Thymus (tissue), 11 donors: ENCODE results near the gene HOXA4. TPM values are rescaled to one million over a fixed set of nuclear protein-coding genes. Genes with fewer than 3 reads are reported as not detected.
A peak's percentile ranks its signal among the peaks of the same experiment; 100 is the strongest.

Experiments used
- DNase-seq, 9 donors: peaks; one replicate each; pipeline ENCODE4 v3.0.0-alpha.2; 2013; ENCODE audit warnings: low spot score in 9 of 9, low read depth in 6 of 9, missing footprints in 1 of 9
- H3K27ac ChIP-seq, 2 donors: one replicate each; pipeline ENCODE4 v1.5.1; 2013; ENCODE audit warnings: control low read depth in 1 of 2, low read depth in 1 of 2, low read length in 1 of 2, mild to moderate bottlenecking in 1 of 2, moderate library complexity in 1 of 2
- H3K27me3 ChIP-seq, 2 donors: one replicate each; pipeline ENCODE4 v1.5.1; 2013; ENCODE audit warnings: low read length in 1 of 2; ENCODE audit not compliant: control insufficient read depth in 2 of 2, insufficient read depth in 1 of 2
- H3K36me3 ChIP-seq, 2 donors: one replicate each; pipeline ENCODE4 v1.5.1; 2013; ENCODE audit warnings: low read length in 1 of 2, mild to moderate bottlenecking in 1 of 2, moderate library complexity in 1 of 2; ENCODE audit not compliant: control insufficient read depth in 2 of 2, insufficient read depth in 2 of 2
- H3K4me1 ChIP-seq, 2 donors: one replicate each; pipeline ENCODE4 v1.5.1; 2013; ENCODE audit warnings: low read length in 2 of 2; ENCODE audit not compliant: control insufficient read depth in 2 of 2, insufficient read depth in 2 of 2
- H3K4me3 ChIP-seq, 2 donors: one replicate each; pipeline ENCODE4 v1.5.1; 2013; ENCODE audit warnings: low read length in 2 of 2, control low read depth in 1 of 2, mild to moderate bottlenecking in 1 of 2
- H3K9me3 ChIP-seq, 2 donors: one replicate each; pipeline ENCODE4 v1.5.1; 2013; ENCODE audit warnings: low read length in 1 of 2, mild to moderate bottlenecking in 1 of 2; ENCODE audit not compliant: control insufficient read depth in 2 of 2, insufficient read depth in 1 of 2
- WGBS: extraction: QIAGEN DNeasy Blood & Tissue Kit; methylation state at CpG from one replicate; pipeline ENCODE4 v1.1.7; 2013; 5-methylcytosine and 5-hydroxymethylcytosine counted together
- polyA plus RNA-seq: library from polyadenylated mRNA; stranded (reverse); fragments of 200-250 nt; gene quantifications from one replicate; pipeline ENCODE4 v1.2.3, GENCODE V29; 2013
- total RNA-seq: library from RNA; stranded (reverse); fragments of 120-200 nt; gene quantifications from one replicate; pipeline ENCODE4 v1.2.4, GENCODE V29; 2013
- donor health status: healthy.

Gene HOXA4
- total and polyA plus RNA-seq, 2 donors = 0.42 to 3.0 TPM

DNA sequence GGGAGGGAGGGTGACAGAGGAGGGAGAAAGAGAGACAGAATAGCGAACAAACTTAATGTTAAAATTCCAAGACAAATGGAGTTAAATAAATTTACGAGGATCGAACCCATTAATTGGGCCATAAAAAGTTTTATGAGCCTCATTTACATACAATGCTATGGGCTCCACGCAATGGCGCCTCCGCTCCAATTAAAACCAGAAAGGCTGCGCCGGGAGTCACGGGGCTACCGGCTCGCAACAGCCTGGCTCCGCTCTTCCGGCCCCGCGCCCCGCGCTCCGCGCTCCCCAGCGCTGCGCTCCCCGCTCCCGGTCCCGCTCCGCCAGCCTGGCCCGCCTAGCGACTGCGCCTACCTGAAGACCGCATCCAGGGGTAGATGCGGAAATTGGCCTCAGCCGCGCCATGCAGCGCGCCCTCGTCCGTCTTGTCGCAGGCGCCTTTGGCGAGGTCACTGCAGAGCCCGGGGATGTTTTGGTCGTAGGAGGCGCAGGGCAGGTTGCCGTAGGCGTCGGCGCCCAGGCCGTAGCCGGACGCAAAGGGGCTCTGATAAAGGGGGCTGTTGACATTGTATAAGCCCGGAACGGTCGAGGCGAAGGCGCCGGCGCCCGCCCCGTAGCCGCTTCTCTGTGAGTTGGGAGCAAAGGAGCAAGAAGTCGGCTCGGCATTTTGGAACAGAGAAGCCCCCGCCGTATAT lies 25.4 kb upstream of the HOXA4 start:
- Histone ChIP-seq H3K27ac (no peak overlapping the region), H3K27me3 (peaks cover 95 to 100% of the 10 kb centered on the region in 2 donors), H3K4me1 (peaks cover 32 to 62% of the 10 kb centered on the region in 2 donors), H3K4me3 (peak overlapping the region; percentile 46 to 60), H3K9me3 (peaks cover 3 to 43% of the 10 kb centered on the region in 2 donors), H3K36me3 (no peaks in the 10 kb centered on the region)
- WGBS = 1% methylated on average over 63 of the region's 63 CpGs
- DNase-seq = peak in 1 of 9 donors; percentile 65

DNA sequence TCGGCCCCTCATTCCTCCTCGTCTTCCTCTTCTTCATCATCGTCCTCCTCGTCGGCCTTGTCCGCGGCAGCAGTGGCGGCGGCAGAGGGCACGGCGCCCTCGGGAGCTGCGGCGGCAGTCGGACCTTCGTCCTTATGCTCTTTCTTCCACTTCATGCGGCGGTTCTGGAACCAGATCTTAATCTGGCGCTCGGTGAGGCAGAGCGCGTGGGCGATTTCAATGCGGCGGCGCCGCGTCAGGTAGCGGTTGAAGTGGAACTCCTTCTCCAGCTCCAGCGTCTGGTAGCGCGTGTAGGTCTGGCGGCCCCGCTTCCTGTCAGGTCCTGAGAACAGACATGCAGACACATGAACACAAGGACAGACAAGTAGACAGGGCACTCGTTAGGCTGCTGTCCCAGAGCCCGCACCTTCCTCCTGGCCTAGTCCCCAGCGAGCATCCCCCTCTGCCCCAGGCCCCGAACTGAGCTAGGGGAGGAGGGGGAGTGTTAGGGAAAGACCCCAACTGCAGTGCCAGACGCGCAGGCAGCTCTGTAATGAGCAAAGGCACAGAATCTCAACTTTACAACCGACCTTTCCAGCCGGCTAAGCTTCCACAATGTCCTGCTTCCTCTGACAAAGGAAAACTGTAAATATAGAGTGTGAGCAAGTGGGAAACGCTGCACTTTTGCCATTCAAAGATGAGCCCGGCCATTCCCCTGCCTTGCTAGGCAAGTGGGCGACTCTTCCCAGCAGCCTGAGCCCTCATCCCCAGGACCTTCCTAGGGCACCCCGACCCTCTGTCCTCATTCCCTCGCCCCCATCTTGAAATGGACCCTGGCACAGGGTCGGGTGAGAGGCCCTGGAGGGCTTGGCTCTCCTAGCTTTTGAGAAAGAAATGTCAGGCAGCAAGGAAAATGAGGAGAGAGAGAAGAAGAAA lies 24.6 kb upstream of the HOXA4 start:
- peak in 1 of 9 donors; percentile 62 for DNase-seq
- Histone ChIP-seq H3K36me3 (no peaks in the 10 kb centered on the region), H3K27me3 (peaks cover 94 to 100% of the 10 kb centered on the region in 2 donors), H3K4me1 (peaks cover 27 to 61% of the 10 kb centered on the region in 2 donors), H3K4me3 (peak overlapping the region in 1 of 2 donors; percentile 60), H3K27ac (no peak overlapping the region), H3K9me3 (peaks cover 3 to 48% of the 10 kb centered on the region in 2 donors)
- 9% methylated on average over 48 of the region's 48 CpGs for WGBS

DNA sequence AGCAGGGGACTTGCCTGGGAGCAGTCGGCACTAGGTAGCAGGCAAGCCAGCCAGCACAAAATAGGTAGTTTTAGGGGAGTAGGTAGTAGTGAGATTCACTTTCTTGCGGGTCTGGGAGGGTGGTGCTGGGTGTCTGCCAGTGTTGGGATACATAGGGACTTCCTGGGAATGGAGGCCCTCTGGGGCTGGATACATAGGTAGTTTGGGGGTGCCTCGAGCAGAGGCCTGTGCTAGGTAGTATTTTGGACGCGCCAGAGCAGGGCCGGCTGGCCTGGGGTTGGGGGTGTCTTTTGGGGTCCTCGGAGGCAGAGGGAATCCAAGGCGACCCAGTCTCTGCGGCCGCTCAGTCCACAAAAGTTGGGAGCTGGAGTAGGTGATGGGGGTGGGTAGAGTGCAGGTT lies 23.8 kb upstream of the HOXA4 start:
- no peaks in the 10 kb centered on the region for H3K36me3 ChIP-seq
- H3K4me3 ChIP-seq = no peak overlapping the region
- peaks cover 26 to 59% of the 10 kb centered on the region in 2 donors for H3K4me1 ChIP-seq

DNA sequence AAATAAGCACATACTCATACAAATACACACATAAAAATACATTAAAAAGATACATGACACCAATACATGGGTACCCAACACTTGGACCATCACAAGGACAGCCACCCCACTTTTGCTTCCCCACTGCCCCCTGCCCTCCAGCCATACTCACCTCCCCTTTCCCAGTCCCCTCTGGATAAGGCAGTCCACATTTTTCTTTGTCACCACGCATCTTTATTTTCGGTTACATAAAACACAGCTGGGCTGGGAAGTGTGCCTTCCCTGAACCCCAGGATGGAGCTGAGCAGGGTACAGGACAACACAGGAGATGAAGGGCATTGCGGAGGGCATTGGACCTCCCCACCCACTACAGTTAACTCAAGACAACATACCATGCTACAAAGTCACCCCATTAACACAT lies 23.0 kb upstream of the HOXA4 start:
- peaks cover 3 to 48% of the 10 kb centered on the region in 2 donors for H3K9me3 ChIP-seq
- peaks cover 94 to 100% of the 10 kb centered on the region in 2 donors for H3K27me3 ChIP-seq
- no peak for DNase-seq
- WGBS = 94% methylated on average over 3 of the region's 3 CpGs
- H3K36me3 ChIP-seq = no peaks in the 10 kb centered on the region
- peaks cover 26 to 59% of the 10 kb centered on the region in 2 donors for H3K4me1 ChIP-seq
- H3K27ac ChIP-seq = no peak overlapping the region
- H3K4me3 ChIP-seq = no peak overlapping the region

More for the DNA sequence above, 23.8 kb upstream of the HOXA4 start:
- DNase-seq = no peak
- peaks cover 3 to 45% of the 10 kb centered on the region in 2 donors for H3K9me3 ChIP-seq
- H3K27me3 ChIP-seq = peaks cover 94 to 100% of the 10 kb centered on the region in 2 donors
- H3K27ac ChIP-seq = no peak overlapping the region
- WGBS = 87% methylated on average over 10 of the region's 10 CpGs

DNA sequence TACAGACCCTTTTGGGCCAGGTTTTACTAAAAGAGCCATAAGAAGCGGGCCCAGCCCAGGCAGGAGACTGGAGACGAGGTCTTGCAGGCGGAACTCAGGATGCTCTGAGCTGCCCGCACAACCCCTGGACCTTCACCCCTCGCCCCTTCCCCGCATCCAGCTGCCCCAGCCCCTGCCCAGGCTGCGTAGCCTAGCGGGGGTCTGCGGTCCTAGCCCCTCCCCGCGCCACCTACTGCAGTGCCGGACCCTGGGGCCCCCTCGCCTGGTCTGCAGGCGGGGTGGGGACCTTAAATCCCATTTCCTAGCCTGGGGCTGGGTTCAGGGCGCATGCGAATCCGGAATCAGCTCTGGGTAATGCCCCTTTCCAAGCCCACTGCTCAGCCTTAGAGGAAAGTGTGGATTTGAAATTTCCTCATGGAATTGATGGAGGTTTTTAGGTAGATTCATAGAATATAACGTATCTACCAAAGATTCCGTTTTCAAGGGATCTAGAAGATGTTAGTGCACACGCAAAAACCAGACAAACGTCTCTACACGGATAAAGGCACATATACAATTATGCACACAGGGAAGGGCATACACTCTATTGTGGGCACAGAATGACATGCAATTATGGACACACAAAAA lies 22.4 kb upstream of the HOXA4 start:
- Histone ChIP-seq H3K27me3 (peaks cover 94 to 100% of the 10 kb centered on the region in 2 donors), H3K27ac (no peak overlapping the region), H3K36me3 (no peaks in the 10 kb centered on the region), H3K9me3 (peaks cover under 1 to 51% of the 10 kb centered on the region in 2 donors), H3K4me3 (no peak overlapping the region), H3K4me1 (peaks cover 29 to 65% of the 10 kb centered on the region in 2 donors)
- WGBS = 51% methylated on average over 22 of the region's 22 CpGs
- DNase-seq = no peak

DNA sequence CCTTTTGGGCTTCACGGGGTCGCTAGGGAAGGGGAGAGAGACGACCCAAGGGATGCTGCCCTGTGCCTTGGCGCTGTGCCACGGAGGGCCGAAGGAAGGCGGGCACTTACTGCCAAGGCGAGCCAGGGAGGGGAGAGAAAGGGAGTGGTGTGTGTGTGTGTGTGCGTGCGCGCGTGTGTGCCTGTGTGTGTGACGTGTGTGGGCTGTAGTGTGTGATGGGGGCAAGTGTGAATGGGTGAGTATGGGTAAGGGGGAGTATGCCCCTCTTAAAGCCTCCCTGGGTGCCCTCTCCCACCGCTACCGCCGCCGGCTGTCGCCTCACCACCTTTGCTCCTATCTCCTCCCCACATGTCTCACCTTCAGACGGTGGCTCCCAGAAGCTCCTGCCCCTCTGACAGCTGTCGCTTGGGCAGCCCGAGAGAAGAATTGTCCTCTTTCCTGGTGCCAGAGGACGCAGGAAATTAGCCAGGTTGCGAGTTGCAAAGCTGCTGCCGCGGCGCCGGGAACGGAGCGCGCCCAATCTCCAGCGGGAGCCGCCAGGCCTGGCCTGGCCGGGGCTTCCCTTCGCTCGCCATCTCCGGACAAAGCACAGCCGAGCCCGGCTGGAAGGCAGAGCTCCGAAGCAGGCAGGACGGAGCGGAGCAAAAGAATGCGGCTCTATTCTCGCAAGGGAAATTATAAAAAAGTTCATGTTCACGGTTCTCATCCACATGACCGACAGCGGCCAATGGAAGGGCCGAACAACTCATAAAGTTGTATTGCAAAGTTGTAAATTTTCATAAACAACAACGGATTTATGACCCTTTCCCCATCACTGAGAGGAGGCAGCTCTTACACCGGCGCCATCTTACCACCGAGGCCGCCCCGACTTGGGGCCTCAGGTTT lies 21.6 kb upstream of the HOXA4 start, which contains the start of gene HOXA3:
Gene HOXA3, minus strand, starts transcription at position 653 of the 885 bp plus-strand sequence. CDS start 41,943 bp downstream, outside the sequence.
- H3K9me3 ChIP-seq = peaks cover 0 to 51% of the 10 kb centered on the region in 2 donors
- no peaks in the 10 kb centered on the region for H3K36me3 ChIP-seq
- WGBS = 2% methylated on average over 53 of the region's 53 CpGs
- no peak for DNase-seq
- peaks cover 93 to 100% of the 10 kb centered on the region in 2 donors for H3K27me3 ChIP-seq
- peaks cover 27 to 63% of the 10 kb centered on the region in 2 donors for H3K4me1 ChIP-seq
- peak within 1 kb of the TSS in 1 of 2 donors; percentile 38 for H3K4me3 ChIP-seq
- H3K27ac ChIP-seq = no peak within 1 kb of the TSS

DNA sequence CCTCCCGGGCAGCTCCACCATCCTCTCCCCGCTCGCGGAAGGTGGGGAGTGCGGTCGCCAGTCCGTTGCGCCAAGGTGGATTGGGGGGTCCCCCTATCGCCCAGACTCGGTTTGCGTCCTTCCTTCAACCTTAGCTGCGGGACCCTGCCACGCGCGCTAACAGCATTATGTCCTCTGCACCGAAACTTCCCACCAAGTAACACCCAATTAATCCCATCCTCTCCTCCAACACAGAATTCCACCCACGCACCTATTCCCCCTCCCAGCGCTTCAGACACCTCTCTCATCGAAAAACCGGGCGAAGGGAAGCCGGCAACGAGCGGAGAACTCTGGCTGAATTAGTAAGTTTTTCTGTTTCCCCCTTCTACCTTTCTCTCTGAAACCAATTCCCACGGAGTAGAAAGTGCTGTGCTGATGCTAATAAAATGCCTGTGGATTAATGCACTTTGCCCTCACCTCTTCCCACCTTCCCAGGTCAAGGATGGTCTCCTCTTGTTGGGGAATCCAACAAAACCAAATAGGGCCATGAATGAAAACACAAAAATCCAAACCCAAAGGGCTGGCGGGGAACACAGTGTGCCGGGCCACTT lies 20.9 kb upstream of the HOXA4 start:
- Histone ChIP-seq H3K36me3 (no peaks in the 10 kb centered on the region), H3K27ac (no peak overlapping the region), H3K27me3 (peaks cover 91 to 100% of the 10 kb centered on the region in 2 donors), H3K4me1 (peaks cover 24 to 57% of the 10 kb centered on the region in 2 donors), H3K4me3 (peak overlapping the region; percentile 26 to 38), H3K9me3 (peaks cover 0 to 53% of the 10 kb centered on the region in 2 donors)
- no peak for DNase-seq
- WGBS = under 1% methylated on average over 27 of the region's 27 CpGs
